A673 (cell line): ENCODE results near the gene DYNLT1. TPM values are rescaled to one million over a fixed set of nuclear protein-coding genes. Genes with fewer than 3 reads are reported as not detected.

Source experiments
- BruUV-seq: library from RNA; stranded (reverse); fragments of 400-500 nt; replicated peaks from 2 replicates; lab custom pipeline; 2021; lab: Mats Ljungman, UMichigan
- CTCF ChIA-PET: fragments of 300-600 bp; sonication (Branson Sonifier 250); formaldehyde crosslinking; loops from one replicate; lab custom pipeline; 2022; ENCODE audit warnings: antibody characterized with exemption; lab: Charles Lee
- POLR2A ChIA-PET: fragments of 300-600 bp; sonication (Branson Sonifier 250); formaldehyde crosslinking; loops from one replicate; lab custom pipeline; 2022; ENCODE audit warnings: antibody characterized with exemption; ENCODE audit not compliant: low non-redundant PET; lab: Charles Lee
- DNase-seq: peaks from one replicate; pipeline ENCODE4 v3.0.0-alpha.2; 2015; ENCODE audit warnings: low spot score
- H3K27ac ChIP-seq: fragments of 200-600 bp; sonication (generic); 2 replicates; pipeline ENCODE4 v1.5.1; 2016; ENCODE audit warnings: mixed run types, low read depth, mild to moderate bottlenecking, mixed read lengths, antibody characterized with exemption, low read length; ENCODE audit not compliant: poor library complexity, severe bottlenecking
- H3K27me3 ChIP-seq: fragments of 200-600 bp; sonication (generic); replicated peaks from 2 replicates; pipeline ENCODE4 v1.6.1; 2017; ENCODE audit warnings: mixed run types, low read depth, mild to moderate bottlenecking, mixed read lengths, antibody characterized with exemption, low read length; ENCODE audit not compliant: insufficient read depth, poor library complexity
- H3K36me3 ChIP-seq: fragments of 200-600 bp; sonication (generic); 2 replicates; pipeline ENCODE4 v1.6.1; 2016; ENCODE audit warnings: mixed run types, mild to moderate bottlenecking, mixed read lengths, antibody characterized with exemption, low read length; ENCODE audit not compliant: insufficient read depth, poor library complexity, severe bottlenecking
- H3K4me1 ChIP-seq: fragments of 200-600 bp; sonication (generic); 2 replicates; pipeline ENCODE4 v1.6.1; 2017; ENCODE audit warnings: mixed run types, mild to moderate bottlenecking, mixed read lengths, antibody characterized with exemption, low read length; ENCODE audit not compliant: insufficient read depth, poor library complexity, severe bottlenecking
- H3K4me3 ChIP-seq: fragments of 200-600 bp; sonication (generic); 2 replicates; pipeline ENCODE4 v1.5.1; 2016; ENCODE audit warnings: low read depth, mixed run types, mild to moderate bottlenecking, mixed read lengths, low read length; ENCODE audit not compliant: poor library complexity, severe bottlenecking
- H3K9me3 ChIP-seq: fragments of 200-600 bp; sonication (generic); 2 replicates; pipeline ENCODE4 v1.6.1; 2016; ENCODE audit warnings: mixed run types, low read depth, mild to moderate bottlenecking, mixed read lengths, antibody characterized with exemption, low read length; ENCODE audit not compliant: poor library complexity, severe bottlenecking
- EZH2 ChIP-seq: fragments of 200-600 bp; sonication (generic); IDR thresholded peaks from 2 replicates; pipeline ENCODE4 v1.6.1; 2017; ENCODE audit warnings: borderline replicate concordance, low read depth, mild to moderate bottlenecking, mixed read lengths, antibody characterized with exemption, low read length; ENCODE audit not compliant: poor library complexity, severe bottlenecking
- intact Hi-C: fragments of 100-400 bp; cut with micrococcal nuclease; formaldehyde crosslinking; loops from one replicate; pipeline ENCODE4 v1.10.0; 2022; ENCODE audit not compliant: unreplicated experiment
- total RNA-seq: library from RNA; stranded (reverse); gene quantifications from 2 replicates; pipeline ENCODE4 v1.2.3, GENCODE V29; 2021
- TF ChIP-seq, protein P1 (sequence below): fragments of 300-800, 200-600 bp; sonication (generic); conservative IDR thresholded peaks from 2 replicates; pipeline ENCODE4 v1.5.1; 2017; ENCODE audit warnings: low read depth, mild to moderate bottlenecking, antibody characterized with exemption, low read length, moderate library complexity, mixed read lengths

The DYNLT1 gene
- total RNA-seq, 1 experiment from 2014 or later = 137 TPM

DNA sequence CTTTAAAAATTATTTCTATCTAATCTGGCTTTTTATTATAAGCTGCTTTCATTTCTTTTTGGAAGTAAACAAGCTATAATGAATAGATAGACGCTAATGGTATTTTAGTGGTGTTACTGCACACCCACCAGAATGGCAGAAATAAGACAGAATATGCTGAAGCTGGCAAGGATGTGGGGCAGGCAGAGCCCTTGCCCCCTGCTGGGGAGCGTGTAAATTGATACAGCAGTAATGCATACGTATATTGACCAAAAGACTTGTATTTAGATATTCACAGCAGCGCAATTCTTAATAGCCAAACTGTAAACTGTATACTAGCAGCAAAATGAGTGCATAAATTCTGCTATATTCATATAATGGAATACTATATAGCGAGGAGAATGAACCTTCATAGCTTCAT lies 49.3 kb downstream of the DYNLT1 start:
- H3K4me3 ChIP-seq = no peak overlapping the region
- no peaks in the 10 kb centered on the region for H3K9me3 ChIP-seq
- H3K4me1 ChIP-seq = no peaks in the 10 kb centered on the region
- intact Hi-C loops = no loop called here
- CTCF ChIA-PET = no interaction called here
- DNase-seq = no peak
- BruUV-seq = no TSS peak
- H3K36me3 ChIP-seq = peaks cover 31% of the 10 kb centered on the region
- POLR2A ChIA-PET = no interaction called here
- no peak for TF ChIP-seq EZH2
- TF ChIP-seq, protein P1, sequence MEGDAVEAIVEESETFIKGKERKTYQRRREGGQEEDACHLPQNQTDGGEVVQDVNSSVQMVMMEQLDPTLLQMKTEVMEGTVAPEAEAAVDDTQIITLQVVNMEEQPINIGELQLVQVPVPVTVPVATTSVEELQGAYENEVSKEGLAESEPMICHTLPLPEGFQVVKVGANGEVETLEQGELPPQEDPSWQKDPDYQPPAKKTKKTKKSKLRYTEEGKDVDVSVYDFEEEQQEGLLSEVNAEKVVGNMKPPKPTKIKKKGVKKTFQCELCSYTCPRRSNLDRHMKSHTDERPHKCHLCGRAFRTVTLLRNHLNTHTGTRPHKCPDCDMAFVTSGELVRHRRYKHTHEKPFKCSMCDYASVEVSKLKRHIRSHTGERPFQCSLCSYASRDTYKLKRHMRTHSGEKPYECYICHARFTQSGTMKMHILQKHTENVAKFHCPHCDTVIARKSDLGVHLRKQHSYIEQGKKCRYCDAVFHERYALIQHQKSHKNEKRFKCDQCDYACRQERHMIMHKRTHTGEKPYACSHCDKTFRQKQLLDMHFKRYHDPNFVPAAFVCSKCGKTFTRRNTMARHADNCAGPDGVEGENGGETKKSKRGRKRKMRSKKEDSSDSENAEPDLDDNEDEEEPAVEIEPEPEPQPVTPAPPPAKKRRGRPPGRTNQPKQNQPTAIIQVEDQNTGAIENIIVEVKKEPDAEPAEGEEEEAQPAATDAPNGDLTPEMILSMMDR = 0 out of 2 replicates have a peak, but pooled peaks have one; percentile 13
- H3K27ac ChIP-seq = no peak overlapping the region
- H3K27me3 ChIP-seq = no peaks in the 10 kb centered on the region

DNA sequence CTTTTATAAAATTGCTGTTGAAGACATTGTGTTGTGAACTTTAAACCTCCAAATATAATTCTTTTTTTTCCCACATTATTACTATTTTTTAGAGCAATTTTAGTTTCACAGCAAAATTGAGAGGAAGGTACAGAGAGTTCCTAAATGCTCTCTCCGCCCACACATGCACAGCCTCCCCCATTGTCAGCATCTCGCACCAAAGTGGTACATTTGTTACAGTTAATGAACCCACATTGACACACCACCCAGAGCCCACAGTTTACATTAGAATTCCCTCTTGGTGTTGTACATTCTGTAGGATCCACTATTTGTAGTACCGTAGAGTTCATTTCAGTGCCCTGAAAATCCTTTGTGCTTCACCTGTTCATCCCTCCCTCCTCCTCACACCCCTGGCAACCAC lies 50.9 kb downstream of the DYNLT1 start:
- TF ChIP-seq, protein P1 = no peak
- no peak for TF ChIP-seq EZH2
- CTCF ChIA-PET = no interaction called here
- H3K36me3 ChIP-seq = peaks cover 30% of the 10 kb centered on the region
- H3K27me3 ChIP-seq = no peaks in the 10 kb centered on the region
- intact Hi-C loops = no loop called here
- no peak for DNase-seq
- H3K9me3 ChIP-seq = no peaks in the 10 kb centered on the region
- H3K4me1 ChIP-seq = no peaks in the 10 kb centered on the region
- no TSS peak for BruUV-seq
- no peak overlapping the region for H3K27ac ChIP-seq
- POLR2A ChIA-PET = no interaction called here
- no peak overlapping the region for H3K4me3 ChIP-seq

DNA sequence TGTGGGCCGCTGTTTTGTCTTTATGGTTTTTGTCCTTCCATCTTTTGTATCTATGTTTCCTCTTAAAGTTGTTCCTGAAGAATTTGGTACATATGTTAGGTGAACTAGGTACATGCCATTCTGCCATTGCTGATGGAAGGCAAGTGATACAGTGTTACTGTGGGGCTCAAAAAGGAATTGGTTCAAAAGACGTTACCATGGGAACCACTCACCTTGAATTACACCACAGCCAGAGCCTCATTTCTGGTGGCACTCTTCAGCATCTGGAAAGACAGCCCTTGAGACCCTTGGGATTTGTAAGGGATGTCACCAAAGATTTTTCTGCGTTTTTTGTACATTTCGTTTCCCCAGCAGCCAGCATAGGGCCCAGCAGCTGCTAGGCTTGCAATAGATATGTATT lies 52.7 kb downstream of the DYNLT1 start:
- BruUV-seq = no TSS peak
- no peak for DNase-seq
- intact Hi-C loops = no loop called here
- CTCF ChIA-PET = no interaction called here
- POLR2A ChIA-PET = no interaction called here
- no peaks in the 10 kb centered on the region for H3K27me3 ChIP-seq
- H3K36me3 ChIP-seq = peaks cover 37% of the 10 kb centered on the region
- H3K9me3 ChIP-seq = no peaks in the 10 kb centered on the region
- no peak overlapping the region for H3K4me3 ChIP-seq
- H3K27ac ChIP-seq = no peak overlapping the region
- no peaks in the 10 kb centered on the region for H3K4me1 ChIP-seq
- TF ChIP-seq, protein P1 = no peak
- no peak for TF ChIP-seq EZH2
